A673 (cell line): Measurements from ENCODE around the gene PHACTR3.

Experiments used
- EZH2 ChIP-seq: fragments of 200-600 bp; sonication (generic); IDR thresholded peaks from 2 replicates; pipeline ENCODE4 v1.6.1; 2017; ENCODE audit warnings: borderline replicate concordance, low read depth, mild to moderate bottlenecking, mixed read lengths, antibody characterized with exemption, low read length; ENCODE audit not compliant: poor library complexity, severe bottlenecking
- TF ChIP-seq, protein P1 (sequence below): fragments of 300-800, 200-600 bp; sonication (generic); conservative IDR thresholded peaks from 2 replicates; pipeline ENCODE4 v1.5.1; 2017; ENCODE audit warnings: low read depth, mild to moderate bottlenecking, antibody characterized with exemption, low read length, moderate library complexity, mixed read lengths

DNA sequence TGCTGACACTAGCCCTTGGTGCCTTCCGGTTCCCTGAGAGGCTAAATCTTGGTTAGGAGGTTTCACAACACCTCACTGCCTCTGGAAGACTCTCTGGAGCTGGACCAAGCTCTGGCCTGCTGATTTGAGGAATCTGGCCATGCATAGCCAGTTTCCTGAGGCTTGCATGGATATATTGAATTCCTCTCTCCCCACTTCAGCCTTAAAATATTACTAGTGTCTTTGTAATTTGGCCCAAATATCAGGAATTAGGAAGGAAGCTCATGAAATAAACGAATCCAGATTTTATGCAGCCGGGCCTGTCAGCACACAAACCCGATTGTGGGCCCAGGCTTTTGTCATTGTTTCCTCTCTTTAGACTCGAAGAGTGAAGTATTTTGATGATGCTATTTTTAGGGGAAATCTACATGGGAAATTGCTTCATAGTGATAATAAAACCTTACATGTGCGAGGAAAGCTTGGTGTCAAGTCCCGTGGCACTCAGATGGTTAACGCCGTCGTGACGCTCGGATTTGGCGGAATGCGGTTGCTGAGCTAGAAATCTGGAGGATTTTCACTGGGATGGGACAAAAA is 144.4 kb downstream of the PHACTR3 start:
- TF ChIP-seq, protein P1, sequence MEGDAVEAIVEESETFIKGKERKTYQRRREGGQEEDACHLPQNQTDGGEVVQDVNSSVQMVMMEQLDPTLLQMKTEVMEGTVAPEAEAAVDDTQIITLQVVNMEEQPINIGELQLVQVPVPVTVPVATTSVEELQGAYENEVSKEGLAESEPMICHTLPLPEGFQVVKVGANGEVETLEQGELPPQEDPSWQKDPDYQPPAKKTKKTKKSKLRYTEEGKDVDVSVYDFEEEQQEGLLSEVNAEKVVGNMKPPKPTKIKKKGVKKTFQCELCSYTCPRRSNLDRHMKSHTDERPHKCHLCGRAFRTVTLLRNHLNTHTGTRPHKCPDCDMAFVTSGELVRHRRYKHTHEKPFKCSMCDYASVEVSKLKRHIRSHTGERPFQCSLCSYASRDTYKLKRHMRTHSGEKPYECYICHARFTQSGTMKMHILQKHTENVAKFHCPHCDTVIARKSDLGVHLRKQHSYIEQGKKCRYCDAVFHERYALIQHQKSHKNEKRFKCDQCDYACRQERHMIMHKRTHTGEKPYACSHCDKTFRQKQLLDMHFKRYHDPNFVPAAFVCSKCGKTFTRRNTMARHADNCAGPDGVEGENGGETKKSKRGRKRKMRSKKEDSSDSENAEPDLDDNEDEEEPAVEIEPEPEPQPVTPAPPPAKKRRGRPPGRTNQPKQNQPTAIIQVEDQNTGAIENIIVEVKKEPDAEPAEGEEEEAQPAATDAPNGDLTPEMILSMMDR = no peak
- no peak for TF ChIP-seq EZH2
